Measurements from ENCODE around the gene TMEM229A.
"Not testable (repeated sequence)": the region's sequence is repeated elsewhere in the genome, so short reads cannot be mapped to it uniquely, and the experiment has no call there.

The TMEM229A gene

GRCh38 chr7:124022551-124022950, 10.3 kb downstream of the TMEM229A start:
- Histone ChIP-seq H3K4me1 (ENCODE audit: insufficient read depth, insufficient read length) (no peaks in the 10 kb centered on the region), H3K27me3 (ENCODE audit: insufficient read depth, insufficient read length) (no peaks in the 10 kb centered on the region), H3K36me3 (ENCODE audit: insufficient read depth, insufficient read length, low read length) (no peaks in the 10 kb centered on the region), H3K9ac (ENCODE audit: insufficient read length, low read depth) (no peak overlapping the region), H3K9me3 (ENCODE audit: insufficient read depth, low read length) (no peaks in the 10 kb centered on the region; the same call in 1 of the 2 replicates), H3K4me3 (ENCODE audit: insufficient read length, low read depth) (no peak overlapping the region)
- peak; percentile 3 for DNase-seq (ENCODE audit: low read depth, low spot score)
- TF ChIP-seq ZNF274 (IDR thresholded peaks at IDR 0.05; ENCODE audit: low read depth, low read length) (no peak), YY1 (IDR thresholded peaks at IDR 0.05; ENCODE audit: insufficient read depth, insufficient read length) (no peak), SUZ12 (IDR thresholded peaks at IDR 0.05; ENCODE audit: extremely low read depth, insufficient read depth, insufficient read length) (no peak)

GRCh38 chr7:124020060-124020459, 12.8 kb downstream of the TMEM229A start:
- no peaks in the 10 kb centered on the region for H3K4me1 ChIP-seq (ENCODE audit: insufficient read depth, insufficient read length)
- no peaks in the 10 kb centered on the region for H3K36me3 ChIP-seq (ENCODE audit: insufficient read depth, insufficient read length, low read length)
- DNase-seq (ENCODE audit: low read depth, low spot score), result no peak
- H3K4me3 ChIP-seq (ENCODE audit: insufficient read length, low read depth), result no peak overlapping the region
- H3K9ac ChIP-seq (ENCODE audit: insufficient read length, low read depth), result no peak overlapping the region
- TF ChIP-seq YY1 (IDR thresholded peaks at IDR 0.05; ENCODE audit: insufficient read depth, insufficient read length) (no peak), ZNF274 (IDR thresholded peaks at IDR 0.05; ENCODE audit: low read depth, low read length) (no peak), SUZ12 (IDR thresholded peaks at IDR 0.05; ENCODE audit: extremely low read depth, insufficient read depth, insufficient read length) (no peak)
- no peaks in the 10 kb centered on the region for H3K27me3 ChIP-seq (ENCODE audit: insufficient read depth, insufficient read length)
- no peaks in the 10 kb centered on the region; the same call in 1 of the 2 replicates for H3K9me3 ChIP-seq (ENCODE audit: insufficient read depth, low read length)

GRCh38 chr7:124013306-124013705, 19.6 kb downstream of the TMEM229A start:
- Histone ChIP-seq H3K36me3 (ENCODE audit: insufficient read depth, insufficient read length, low read length) (no peaks in the 10 kb centered on the region), H3K4me1 (ENCODE audit: insufficient read depth, insufficient read length) (no peaks in the 10 kb centered on the region), H3K9ac (ENCODE audit: insufficient read length, low read depth) (no peak overlapping the region), H3K4me3 (ENCODE audit: insufficient read length, low read depth) (no peak overlapping the region), H3K9me3 (ENCODE audit: insufficient read depth, low read length) (no peaks in the 10 kb centered on the region), H3K27me3 (ENCODE audit: insufficient read depth, insufficient read length) (no peaks in the 10 kb centered on the region)
- no peak for DNase-seq (ENCODE audit: low read depth, low spot score)
- TF ChIP-seq ZNF274 (IDR thresholded peaks at IDR 0.05; ENCODE audit: low read depth, low read length) (no peak), SUZ12 (IDR thresholded peaks at IDR 0.05; ENCODE audit: extremely low read depth, insufficient read depth, insufficient read length) (no peak), YY1 (IDR thresholded peaks at IDR 0.05; ENCODE audit: insufficient read depth, insufficient read length) (no peak)

- Histone ChIP-seq H3K27me3 (ENCODE audit: insufficient read depth, insufficient read length) (no peaks in the 10 kb centered on the region), H3K4me3 (ENCODE audit: insufficient read length, low read depth) (no peak overlapping the region), H3K9ac (ENCODE audit: insufficient read length, low read depth) (no peak overlapping the region), H3K4me1 (ENCODE audit: insufficient read depth, insufficient read length) (no peaks in the 10 kb centered on the region), H3K36me3 (ENCODE audit: insufficient read depth, insufficient read length, low read length) (no peaks in the 10 kb centered on the region), H3K9me3 (ENCODE audit: insufficient read depth, low read length) (no peaks in the 10 kb centered on the region)
- no peak for TF ChIP-seq SUZ12 (IDR thresholded peaks at IDR 0.05; ENCODE audit: extremely low read depth, insufficient read depth, insufficient read length)
- TF ChIP-seq YY1 (IDR thresholded peaks at IDR 0.05; ENCODE audit: insufficient read depth, insufficient read length), result no peak
- no peak for TF ChIP-seq ZNF274 (IDR thresholded peaks at IDR 0.05; ENCODE audit: low read depth, low read length)
- no peak for DNase-seq (ENCODE audit: low read depth, low spot score)
These were observed 20.0 kb downstream of the TMEM229A start for GRCh38 chr7:124012864-124013263.

- H3K36me3 ChIP-seq (ENCODE audit: insufficient read depth, insufficient read length, low read length), result no peaks in the 10 kb centered on the region
- no peak for DNase-seq (ENCODE audit: low read depth, low spot score)
- H3K27me3 ChIP-seq (ENCODE audit: insufficient read depth, insufficient read length), result no peaks in the 10 kb centered on the region
- H3K4me1 ChIP-seq (ENCODE audit: insufficient read depth, insufficient read length), result peaks cover 2% of the 10 kb centered on the region
- TF ChIP-seq YY1 (IDR thresholded peaks at IDR 0.05; ENCODE audit: insufficient read depth, insufficient read length) (no peak), SUZ12 (IDR thresholded peaks at IDR 0.05; ENCODE audit: extremely low read depth, insufficient read depth, insufficient read length) (no peak), ZNF274 (IDR thresholded peaks at IDR 0.05; ENCODE audit: low read depth, low read length) (no peak)
- H3K9ac ChIP-seq (ENCODE audit: insufficient read length, low read depth), result no peak overlapping the region
- H3K4me3 ChIP-seq (ENCODE audit: insufficient read length, low read depth), result no peak overlapping the region
- no peaks in the 10 kb centered on the region for H3K9me3 ChIP-seq (ENCODE audit: insufficient read depth, low read length)
These were observed 23.5 kb downstream of the TMEM229A start for GRCh38 chr7:124009321-124009720.

- H3K36me3 ChIP-seq (ENCODE audit: insufficient read depth, insufficient read length, low read length); DNase-seq (ENCODE audit: low read depth, low spot score); H3K4me1 ChIP-seq (ENCODE audit: insufficient read depth, insufficient read length); H3K9ac ChIP-seq (ENCODE audit: insufficient read length, low read depth); H3K27me3 ChIP-seq (ENCODE audit: insufficient read depth, insufficient read length); H3K9me3 ChIP-seq (ENCODE audit: insufficient read depth, low read length); H3K4me3 ChIP-seq (ENCODE audit: insufficient read length, low read depth): not testable (repeated sequence)
These were observed 24.6 kb downstream of the TMEM229A start for GRCh38 chr7:124008296-124008695.

- Histone ChIP-seq H3K9me3 (ENCODE audit: insufficient read depth, low read length) (peaks cover 15% of the 10 kb centered on the region; the same call in 1 of the 2 replicates), H3K36me3 (ENCODE audit: insufficient read depth, insufficient read length, low read length) (no peaks in the 10 kb centered on the region), H3K4me3 (ENCODE audit: insufficient read length, low read depth) (no peak overlapping the region), H3K9ac (ENCODE audit: insufficient read length, low read depth) (no peak overlapping the region), H3K4me1 (ENCODE audit: insufficient read depth, insufficient read length) (no peaks in the 10 kb centered on the region), H3K27me3 (ENCODE audit: insufficient read depth, insufficient read length) (no peaks in the 10 kb centered on the region)
- DNase-seq (ENCODE audit: low read depth, low spot score), result no peak
- TF ChIP-seq ZNF274 (IDR thresholded peaks at IDR 0.05; ENCODE audit: low read depth, low read length) (no peak), YY1 (IDR thresholded peaks at IDR 0.05; ENCODE audit: insufficient read depth, insufficient read length) (no peak), SUZ12 (IDR thresholded peaks at IDR 0.05; ENCODE audit: extremely low read depth, insufficient read depth, insufficient read length) (no peak)
These were observed 33.2 kb downstream of the TMEM229A start for GRCh38 chr7:123999703-124000102.

GRCh38 chr7:123998921-123999320, 33.9 kb downstream of the TMEM229A start:
- H3K36me3 ChIP-seq (ENCODE audit: insufficient read depth, insufficient read length, low read length), result no peaks in the 10 kb centered on the region
- no peak for DNase-seq (ENCODE audit: low read depth, low spot score)
- H3K4me1 ChIP-seq (ENCODE audit: insufficient read depth, insufficient read length), result no peaks in the 10 kb centered on the region
- H3K9ac ChIP-seq (ENCODE audit: insufficient read length, low read depth), result no peak overlapping the region
- H3K4me3 ChIP-seq (ENCODE audit: insufficient read length, low read depth), result no peak overlapping the region
- peaks cover 15% of the 10 kb centered on the region; the same call in 1 of the 2 replicates for H3K9me3 ChIP-seq (ENCODE audit: insufficient read depth, low read length)
- H3K27me3 ChIP-seq (ENCODE audit: insufficient read depth, insufficient read length), result no peaks in the 10 kb centered on the region
- TF ChIP-seq SUZ12 (IDR thresholded peaks at IDR 0.05; ENCODE audit: extremely low read depth, insufficient read depth, insufficient read length), result no peak
- TF ChIP-seq ZNF274 (IDR thresholded peaks at IDR 0.05; ENCODE audit: low read depth, low read length), result no peak
- no peak for TF ChIP-seq YY1 (IDR thresholded peaks at IDR 0.05; ENCODE audit: insufficient read depth, insufficient read length)
